Measurements from ENCODE around the gene DNAJB12.

- no peak for TF ChIP-seq YY1 (IDR thresholded peaks at IDR 0.05; ENCODE audit: insufficient read depth, insufficient read length)
- TF ChIP-seq ZNF274 (IDR thresholded peaks at IDR 0.05; ENCODE audit: low read depth, low read length) = no peak
- no peak for TF ChIP-seq SUZ12 (IDR thresholded peaks at IDR 0.05; ENCODE audit: extremely low read depth, insufficient read depth, insufficient read length)
Measured at GRCh38 chr10:72322030-72322279, 32.8 kb downstream of the DNAJB12 start.
